Inferior parietal cortex (tissue), 1 donor: ENCODE measurements around the gene ICAM3.

Experiments
- DNase-seq: peaks from one replicate; pipeline ENCODE4 v3.0.0-alpha.2; 2016; ENCODE audit errors: extremely low spot score

Gene ICAM3

DNA sequence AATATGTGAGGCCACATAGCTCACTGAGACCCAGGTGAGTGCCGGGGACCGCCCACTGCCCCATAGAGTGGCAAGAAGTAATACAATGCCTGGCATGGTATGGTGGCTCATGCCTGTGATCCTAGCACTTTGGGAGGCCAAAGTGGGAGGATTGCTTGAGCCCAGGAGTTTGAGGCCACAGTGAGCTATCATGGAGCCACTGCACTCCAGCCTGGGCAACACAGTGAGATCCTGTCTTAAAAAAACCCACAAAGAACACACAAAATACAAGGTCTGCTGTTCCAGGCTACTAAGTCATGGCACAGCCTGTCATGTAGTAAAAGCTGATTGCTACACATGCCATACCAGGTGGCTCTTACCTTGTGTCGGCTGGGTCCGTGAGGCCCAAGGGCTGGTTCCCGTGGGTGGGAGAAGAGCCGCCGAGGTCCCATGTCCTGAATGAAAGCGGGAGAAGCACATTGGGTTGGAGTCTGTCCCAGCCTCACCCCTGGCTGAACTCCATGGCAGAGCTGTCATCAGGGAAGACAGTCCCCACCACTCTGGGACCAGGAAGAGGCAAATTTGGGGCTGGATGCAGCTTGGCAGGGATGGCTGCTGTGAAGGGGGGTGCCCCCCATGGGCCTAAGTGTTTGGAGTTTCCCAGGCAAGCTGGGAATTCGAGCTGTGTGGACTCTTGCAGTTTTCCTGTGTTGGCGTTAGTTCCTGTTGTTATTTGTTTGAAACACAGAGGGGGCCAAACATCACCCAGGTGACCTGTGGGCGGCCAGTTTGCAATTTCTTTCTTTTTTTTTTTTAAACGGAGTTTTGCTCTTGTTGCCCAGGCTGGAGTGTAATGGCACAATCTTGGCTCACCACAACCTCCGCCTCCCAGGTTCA lies 20.4 kb downstream of the ICAM3 start:
- no peak for DNase-seq

GRCh38 chr19:10317857-10318462 lies 21.5 kb downstream of the ICAM3 start:
- no peak for DNase-seq

GRCh38 chr19:10317045-10317856 lies 22.2 kb downstream of the ICAM3 start:
- DNase-seq, result no peak

GRCh38 chr19:10316229-10317044 lies 23.0 kb downstream of the ICAM3 start:
- no peak for DNase-seq

DNA sequence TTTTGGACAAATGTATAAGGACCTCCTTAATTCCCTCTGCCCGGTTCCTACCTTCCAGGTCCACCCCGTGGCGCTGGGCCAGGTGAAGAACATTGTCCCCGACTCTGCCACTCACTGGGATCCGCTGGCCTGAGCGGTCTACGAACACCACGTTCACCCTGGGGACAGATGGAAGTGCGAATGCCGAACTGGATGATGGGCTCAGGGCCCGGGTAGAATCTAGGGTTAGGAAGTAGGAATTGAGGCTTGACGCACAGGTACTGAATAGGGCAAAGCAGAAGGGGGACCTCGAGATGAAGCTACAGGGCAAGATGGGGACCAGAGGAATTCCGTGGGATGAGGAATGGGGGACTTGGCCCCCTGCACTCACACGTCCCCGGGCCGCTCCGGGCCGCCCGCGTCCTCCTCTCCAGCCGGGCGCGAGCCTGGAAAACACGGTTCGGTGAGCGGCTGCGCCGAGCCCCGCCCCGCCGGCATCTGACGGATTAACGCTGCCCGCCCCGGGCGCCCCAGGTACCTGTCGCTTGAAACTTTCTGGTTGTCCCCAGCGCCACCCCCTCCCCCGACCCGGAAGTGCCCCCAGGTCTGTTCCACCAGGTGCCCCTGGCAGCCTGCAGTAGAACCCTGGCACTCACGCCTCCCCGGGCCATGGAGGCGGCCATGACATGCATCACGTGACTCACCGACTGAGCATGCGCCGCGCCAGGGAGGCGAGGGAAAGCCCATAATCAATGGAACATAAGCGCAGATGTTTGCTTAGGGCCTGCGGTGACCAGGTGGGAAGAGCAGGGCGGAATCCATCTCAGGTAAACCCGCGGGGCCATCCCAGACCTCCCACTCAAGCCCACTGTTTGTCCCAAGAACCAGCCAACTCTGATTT lies 23.8 kb downstream of the ICAM3 start, which contains the start of gene FDX2:
FDX2 (minus strand) TSS at position 681 of the 880 bp plus-strand sequence; CDS start at position 662, 19 bp downstream.
- peak; percentile 92 for DNase-seq

DNA sequence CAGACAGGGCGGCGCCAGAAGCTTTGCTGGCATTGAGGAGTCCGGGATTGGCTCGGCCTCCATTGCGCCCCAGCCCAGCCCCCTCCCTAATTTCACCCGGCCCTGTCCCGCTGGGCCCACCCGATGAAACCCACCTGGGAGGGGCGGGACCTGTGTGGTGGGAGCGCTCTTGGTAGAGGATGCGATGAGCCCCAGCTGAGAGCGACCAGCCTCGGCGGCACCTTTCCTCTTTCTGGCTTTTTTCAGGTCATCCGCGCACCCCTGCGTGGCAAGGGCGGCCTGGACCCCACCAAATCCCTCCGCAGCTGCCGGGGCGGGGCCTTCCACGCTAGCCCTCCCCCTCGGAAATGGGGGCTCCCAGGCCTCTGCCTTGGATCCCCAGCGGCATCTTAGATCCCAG lies 30.0 kb downstream of the ICAM3 start, which contains the start of gene ZGLP1:
ZGLP1 (minus strand) TSS at position 393 of the 400 bp plus-strand sequence.
- DNase-seq, result no peak

DNA sequence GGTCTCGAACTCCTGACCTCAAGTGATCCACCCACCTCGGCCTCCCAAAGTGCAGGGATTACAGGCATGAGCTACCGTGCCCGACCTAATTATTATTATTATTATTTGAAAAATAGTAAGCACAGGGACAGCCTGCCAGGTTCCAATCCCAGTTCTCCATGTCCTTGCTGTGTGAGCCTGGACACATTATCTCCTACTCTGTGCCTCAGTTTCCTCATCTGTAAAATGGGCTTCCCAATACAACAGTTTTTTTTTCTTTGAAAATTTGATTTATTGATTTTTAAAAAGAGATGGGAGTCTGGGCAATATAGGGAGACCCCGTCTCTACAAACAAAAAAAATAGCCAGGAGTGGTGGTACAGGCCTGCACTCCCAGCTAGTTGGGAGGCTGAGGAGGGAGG lies 33.1 kb downstream of the ICAM3 start:
- no peak for DNase-seq

DNA sequence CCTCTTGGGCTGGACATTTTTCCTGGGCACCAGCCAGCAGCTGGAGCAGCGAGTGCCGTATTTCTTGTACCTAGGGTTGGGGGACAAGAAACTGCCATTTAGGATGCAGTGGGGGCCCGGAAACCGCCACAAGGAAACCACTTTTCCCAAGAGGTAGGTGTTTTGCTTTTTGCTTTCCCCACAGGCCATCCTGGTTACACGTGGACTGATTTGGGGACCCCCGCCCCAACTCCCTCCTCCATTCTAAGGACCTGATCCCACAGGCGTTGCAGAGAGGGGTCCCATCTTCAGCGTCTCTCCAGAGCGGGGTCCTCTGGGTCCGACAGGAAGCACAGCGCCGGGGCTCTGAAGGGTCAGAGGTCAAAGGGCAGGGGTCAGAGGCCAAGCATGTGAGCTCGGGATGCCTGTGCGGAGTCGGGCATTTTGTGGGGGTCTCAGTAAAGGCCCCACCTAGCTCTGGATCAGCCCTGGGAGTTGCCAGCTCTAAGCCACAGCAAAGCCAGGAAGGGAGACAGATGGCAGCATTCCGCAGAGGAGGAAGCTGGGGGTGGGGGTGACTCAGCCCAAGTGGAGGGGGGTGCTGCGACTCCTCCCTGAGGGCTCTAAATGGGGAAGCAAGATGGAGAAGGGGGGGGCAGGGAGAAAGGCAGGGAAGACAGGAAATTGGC lies 34.2 kb downstream of the ICAM3 start:
- no peak for DNase-seq

DNA sequence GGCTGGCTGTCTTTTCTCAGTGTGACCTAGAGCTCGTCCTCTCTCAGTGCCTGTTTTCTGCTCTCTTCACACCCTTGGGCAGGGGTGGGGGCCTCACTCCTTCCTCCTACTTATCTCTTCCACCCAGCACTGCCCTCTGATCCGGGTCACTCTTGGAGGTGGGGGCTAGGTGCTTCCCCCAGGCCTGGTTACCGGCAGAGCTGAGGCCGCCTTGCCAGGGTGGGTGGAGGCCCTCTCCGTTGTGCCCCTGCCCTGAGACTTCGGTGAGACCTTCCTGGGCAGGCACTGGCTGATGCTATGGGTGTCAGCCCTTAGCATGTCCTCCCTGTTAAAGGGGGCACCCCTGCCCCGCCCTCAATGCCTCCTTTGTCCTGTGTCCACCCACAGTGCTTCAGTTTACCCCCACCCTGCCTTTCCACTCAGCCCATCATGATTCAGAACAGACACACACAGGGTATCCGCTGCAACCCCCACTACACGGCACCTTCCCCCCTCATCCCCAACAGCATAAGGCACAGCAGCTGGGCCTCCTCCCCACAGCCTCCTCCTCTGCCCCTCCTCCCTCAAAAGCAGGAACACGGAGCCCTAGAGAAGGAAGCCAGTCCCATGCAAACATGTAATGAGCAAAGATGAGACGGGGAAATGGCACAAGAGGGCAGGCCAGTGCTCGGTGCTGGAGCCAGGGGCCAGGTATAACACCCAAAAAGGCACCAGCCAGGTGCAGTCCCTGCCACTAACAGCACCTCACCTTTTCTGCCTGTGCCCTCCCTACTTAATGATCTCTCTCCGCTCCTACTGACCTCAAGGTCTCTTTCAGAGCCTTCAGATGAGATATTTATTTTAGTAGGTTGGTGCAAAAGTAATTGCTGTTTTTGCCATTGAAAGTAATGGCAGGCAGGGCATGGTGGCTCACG lies 39.6 kb downstream of the ICAM3 start:
- no peak for DNase-seq

- DNase-seq, result no peak
These were observed 43.4 kb downstream of the ICAM3 start for GRCh38 chr19:10295847-10296591.

DNA sequence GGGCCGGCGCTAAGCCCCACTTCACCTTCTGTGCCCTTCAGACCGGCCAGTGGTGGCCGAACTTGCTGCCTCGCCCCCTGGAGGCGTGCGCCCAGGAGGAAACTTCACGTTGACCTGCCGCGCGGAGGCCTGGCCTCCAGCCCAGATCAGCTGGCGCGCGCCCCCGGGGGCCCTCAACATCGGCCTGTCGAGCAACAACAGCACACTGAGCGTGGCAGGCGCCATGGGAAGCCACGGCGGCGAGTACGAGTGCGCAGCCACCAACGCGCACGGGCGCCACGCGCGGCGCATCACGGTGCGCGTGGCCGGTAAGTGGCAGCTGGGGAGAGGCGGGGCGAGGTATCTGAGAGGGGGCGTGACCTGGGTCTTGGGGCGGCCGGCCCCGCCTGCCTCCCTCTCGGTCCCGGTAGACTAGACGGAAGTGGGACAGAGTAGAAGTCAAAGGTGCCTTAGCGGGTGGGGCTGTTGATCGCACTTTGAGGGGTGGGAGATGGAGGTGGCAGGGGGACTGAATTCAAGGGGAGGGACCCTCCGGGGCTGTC lies 44.0 kb downstream of the ICAM3 start:
- DNase-seq, result no peak

DNA sequence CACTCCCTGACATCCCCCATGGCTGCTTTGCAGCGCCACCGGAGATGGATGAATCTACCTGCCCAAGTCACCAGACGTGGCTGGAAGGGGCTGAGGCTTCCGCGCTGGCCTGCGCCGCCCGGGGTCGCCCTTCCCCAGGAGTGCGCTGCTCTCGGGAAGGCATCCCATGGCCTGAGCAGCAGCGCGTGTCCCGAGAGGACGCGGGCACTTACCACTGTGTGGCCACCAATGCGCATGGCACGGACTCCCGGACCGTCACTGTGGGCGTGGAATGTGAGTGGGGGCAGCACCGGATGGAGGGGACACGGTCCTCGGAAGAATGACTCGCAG lies 45.1 kb downstream of the ICAM3 start:
- no peak for DNase-seq

- no peak for DNase-seq
These were observed 45.6 kb downstream of the ICAM3 start for GRCh38 chr19:10293637-10294367.

- no peak for DNase-seq
These were observed 46.4 kb downstream of the ICAM3 start for GRCh38 chr19:10292789-10293636.

DNA sequence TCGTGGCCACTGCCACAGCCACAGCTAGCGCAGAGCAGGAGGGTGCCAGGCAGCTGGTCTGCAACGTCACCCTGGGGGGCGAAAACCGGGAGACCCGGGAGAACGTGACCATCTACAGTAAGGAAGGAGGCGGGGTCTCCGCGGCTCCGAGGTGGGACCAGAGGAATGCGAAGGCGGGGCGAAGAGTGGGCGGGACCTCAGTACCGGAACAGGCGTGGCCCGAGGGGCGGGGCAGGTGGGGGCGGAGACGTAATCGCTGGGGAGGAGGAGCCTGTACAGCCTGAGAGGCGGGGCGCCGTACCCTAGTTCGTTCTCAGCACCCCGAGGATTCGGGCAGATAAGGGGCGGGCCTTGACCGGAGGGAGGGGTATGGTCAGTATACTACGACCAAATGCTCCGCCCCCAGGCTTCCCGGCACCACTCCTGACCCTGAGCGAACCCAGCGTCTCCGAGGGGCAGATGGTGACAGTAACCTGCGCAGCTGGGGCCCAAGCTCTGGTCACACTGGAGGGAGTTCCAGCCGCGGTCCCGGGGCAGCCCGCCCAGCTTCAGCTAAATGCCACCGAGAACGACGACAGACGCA lies 47.1 kb downstream of the ICAM3 start:
- no peak for DNase-seq
